ENCODE data around the gene SDHAF3.

DNA sequence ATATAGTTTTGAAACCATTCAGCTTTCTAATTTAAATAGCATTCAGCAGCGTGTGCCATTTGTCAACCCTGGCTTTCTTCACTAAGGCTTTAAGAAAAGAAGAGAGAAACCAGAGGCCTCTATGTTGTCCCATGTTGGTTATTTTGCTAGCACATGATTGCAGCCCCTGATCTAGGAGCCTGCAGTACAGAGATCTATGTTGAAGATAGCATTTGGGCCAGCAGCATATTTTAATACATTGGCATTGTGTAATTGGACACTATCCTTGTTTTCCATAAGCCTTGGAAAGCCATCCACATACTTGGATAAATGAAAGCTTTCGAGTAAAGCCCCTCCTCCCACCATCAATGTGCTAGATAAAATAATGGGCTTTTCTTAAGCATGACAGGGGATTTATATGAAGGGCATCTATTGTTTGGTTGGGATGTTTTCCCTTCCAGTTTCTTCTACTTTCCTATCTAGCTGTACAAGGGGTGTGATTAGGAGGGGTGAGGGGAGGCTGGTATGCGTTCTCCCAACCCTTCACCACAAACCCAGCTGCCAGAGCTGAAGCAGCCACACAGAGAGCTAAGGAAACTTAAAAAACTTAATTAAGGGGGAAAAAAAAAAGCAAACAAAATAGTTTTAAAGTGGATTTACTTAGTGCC is 23.1 kb upstream of the SDHAF3 start:
- TF ChIP-seq, protein P1, sequence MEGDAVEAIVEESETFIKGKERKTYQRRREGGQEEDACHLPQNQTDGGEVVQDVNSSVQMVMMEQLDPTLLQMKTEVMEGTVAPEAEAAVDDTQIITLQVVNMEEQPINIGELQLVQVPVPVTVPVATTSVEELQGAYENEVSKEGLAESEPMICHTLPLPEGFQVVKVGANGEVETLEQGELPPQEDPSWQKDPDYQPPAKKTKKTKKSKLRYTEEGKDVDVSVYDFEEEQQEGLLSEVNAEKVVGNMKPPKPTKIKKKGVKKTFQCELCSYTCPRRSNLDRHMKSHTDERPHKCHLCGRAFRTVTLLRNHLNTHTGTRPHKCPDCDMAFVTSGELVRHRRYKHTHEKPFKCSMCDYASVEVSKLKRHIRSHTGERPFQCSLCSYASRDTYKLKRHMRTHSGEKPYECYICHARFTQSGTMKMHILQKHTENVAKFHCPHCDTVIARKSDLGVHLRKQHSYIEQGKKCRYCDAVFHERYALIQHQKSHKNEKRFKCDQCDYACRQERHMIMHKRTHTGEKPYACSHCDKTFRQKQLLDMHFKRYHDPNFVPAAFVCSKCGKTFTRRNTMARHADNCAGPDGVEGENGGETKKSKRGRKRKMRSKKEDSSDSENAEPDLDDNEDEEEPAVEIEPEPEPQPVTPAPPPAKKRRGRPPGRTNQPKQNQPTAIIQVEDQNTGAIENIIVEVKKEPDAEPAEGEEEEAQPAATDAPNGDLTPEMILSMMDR (IDR thresholded peaks at IDR 0.05; ENCODE audit: low read depth, low read length), result no peak
- no peak for TF ChIP-seq POLR2A (IDR thresholded peaks at IDR 0.05; ENCODE audit: extremely low read depth, insufficient read length)
- TF ChIP-seq, protein P2, sequence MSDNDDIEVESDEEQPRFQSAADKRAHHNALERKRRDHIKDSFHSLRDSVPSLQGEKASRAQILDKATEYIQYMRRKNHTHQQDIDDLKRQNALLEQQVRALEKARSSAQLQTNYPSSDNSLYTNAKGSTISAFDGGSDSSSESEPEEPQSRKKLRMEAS (IDR thresholded peaks at IDR 0.05; ENCODE audit: low read depth, low read length), result no peak
